Esophagus squamous epithelium (tissue), 5 donors: ENCODE results near the gene RASA4. TPM values are rescaled to one million over a fixed set of nuclear protein-coding genes. Genes with fewer than 3 reads are reported as not detected.
"Not testable (repeated sequence)": the region's sequence is repeated elsewhere in the genome, so short reads cannot be mapped to it uniquely, and the experiment has no call there.

Source experiments
- DNase-seq: peaks from one replicate; lab custom pipeline; 2025; lab: John Stamatoyannopoulos, UW
- H3K27ac ChIP-seq, 4 donors: fragments of 200-600 bp; sonication (generic); one replicate each; pipeline ENCODE4 v1.5.1; 2016 to 2019; ENCODE audit warnings: mild to moderate bottlenecking in 1 of 4
- H3K27me3 ChIP-seq, 4 donors: fragments of 200-600 bp; sonication (generic); 1 replicate in 3 of 4; 2 replicates in 1 of 4; pipeline versions ENCODE4 v1.5.1 to v1.6.0; 2017 to 2021; ENCODE audit warnings: antibody characterized with exemption in 1 of 4
- H3K36me3 ChIP-seq, 3 donors: fragments of 200-600 bp; sonication (generic); one replicate each; pipeline ENCODE4 v1.5.1; 2016 to 2019
- H3K4me1 ChIP-seq, 3 donors: fragments of 200-600 bp; sonication (generic); one replicate each; pipeline ENCODE4 v1.5.1; 2017 to 2019
- H3K4me3 ChIP-seq, 4 donors: fragments of 200-600 bp; sonication (generic); 1 replicate in 3 of 4; 2 replicates in 1 of 4; pipeline ENCODE4 v1.5.1; 2016 to 2019; ENCODE audit warnings: mild to moderate bottlenecking in 2 of 4, moderate library complexity in 1 of 4
- H3K9me3 ChIP-seq, 3 donors: fragments of 200-600 bp; sonication (generic); one replicate each; pipeline ENCODE4 v1.5.1; 2016 to 2019
- WGBS, 2 donors: methylation state at CpG; one replicate each; pipeline ENCODE4 v1.1.5; 2018; 5-methylcytosine and 5-hydroxymethylcytosine counted together
- intact Hi-C: fragments of 100-400 bp; cut with DNase I; formaldehyde crosslinking; loops from one replicate; pipeline ENCODE4 v1.15.0; 2022
- total RNA-seq, 4 donors: library from RNA; depleted of rRNA; stranded (reverse); fragments of >200 nt; gene quantifications; one replicate each; pipeline ENCODE4 v1.1.0, GENCODE V29; 2016
- donor health status: DM: yes; HTN: yes; CAD: no.

The RASA4 gene
- total RNA-seq, result 10 to 100 TPM in 2 of 4 donors, 1 to 10 TPM in 2; 2.3 to 19.3 (median 11.7) TPM

GRCh38 chr7:102616507-102617125 is at the start of gene RASA4:
RASA4 (minus strand) TSS chr7:102616756; CDS start chr7:102616689, 67 bp downstream.
- H3K9me3 ChIP-seq, intact Hi-C loops, DNase-seq, H3K27me3 ChIP-seq, H3K36me3 ChIP-seq, H3K4me1 ChIP-seq: not testable (repeated sequence)
- Histone ChIP-seq H3K4me3 (peak within 1 kb of the TSS in 3 of 4 donors; percentile 45 to 63 (median 49)), H3K27ac (peak within 1 kb of the TSS in 1 of 4 donors; percentile 68)
- WGBS, 2 donors, result no CpG with 5 or more reads among the region's 62 CpGs

GRCh38 chr7:102664765-102665164 is 48.2 kb upstream of the RASA4 start:
- H3K36me3 ChIP-seq, DNase-seq, intact Hi-C loops, H3K4me3 ChIP-seq, H3K9me3 ChIP-seq, H3K27me3 ChIP-seq, H3K4me1 ChIP-seq, H3K27ac ChIP-seq: not testable (repeated sequence)
- WGBS, 2 donors, result 60 to 76% methylated on average over 1 to 5 of the region's 11 CpGs

GRCh38 chr7:102649924-102650323 is 33.4 kb upstream of the RASA4 start, which contains the start of gene SPDYE2B:
SPDYE2B (plus strand) TSS chr7:102650319; CDS start chr7:102652349, 2,030 bp downstream.
- DNase-seq, H3K9me3 ChIP-seq, H3K4me1 ChIP-seq, H3K27ac ChIP-seq, intact Hi-C loops, H3K4me3 ChIP-seq, H3K36me3 ChIP-seq, H3K27me3 ChIP-seq: not testable (repeated sequence)
- WGBS, 2 donors, result no CpG with 5 or more reads among the region's 4 CpGs

GRCh38 chr7:102647813-102648212 is 31.3 kb upstream of the RASA4 start:
- intact Hi-C loops, DNase-seq, H3K4me3 ChIP-seq: not testable (repeated sequence)

GRCh38 chr7:102643404-102643803 is 26.8 kb upstream of the RASA4 start:
- H3K27me3 ChIP-seq, H3K36me3 ChIP-seq, H3K27ac ChIP-seq, intact Hi-C loops, H3K4me1 ChIP-seq, DNase-seq, H3K4me3 ChIP-seq, H3K9me3 ChIP-seq: not testable (repeated sequence)
- WGBS, 2 donors, result no CpG with 5 or more reads among the region's 1 CpG

More at GRCh38 chr7:102647813-102648212, 31.3 kb upstream of the RASA4 start:
- not testable (repeated sequence) for H3K27me3 ChIP-seq, H3K27ac ChIP-seq, H3K9me3 ChIP-seq, H3K36me3 ChIP-seq, H3K4me1 ChIP-seq
- WGBS, 2 donors, result 92 to 96% methylated on average over 5 to 7 of the region's 7 CpGs

GRCh38 chr7:102642691-102643090 is 26.1 kb upstream of the RASA4 start, which contains the start of gene UPK3BL1:
UPK3BL1 (minus strand) TSS chr7:102642791; CDS start chr7:102642741, 50 bp downstream.
- H3K4me3 ChIP-seq, DNase-seq, H3K27me3 ChIP-seq, H3K9me3 ChIP-seq, H3K4me1 ChIP-seq, H3K36me3 ChIP-seq, H3K27ac ChIP-seq, intact Hi-C loops: not testable (repeated sequence)
- WGBS, 2 donors, result no CpG with 5 or more reads among the region's 9 CpGs

- H3K9me3 ChIP-seq, H3K4me1 ChIP-seq, intact Hi-C loops, H3K27me3 ChIP-seq, H3K27ac ChIP-seq, H3K4me3 ChIP-seq, H3K36me3 ChIP-seq, DNase-seq: not testable (repeated sequence)
- 90 to 94% methylated on average over 2 to 3 of the region's 11 CpGs for WGBS, 2 donors
Measured at GRCh38 chr7:102638848-102639247, 22.3 kb upstream of the RASA4 start.

GRCh38 chr7:102636956-102637355 is 20.4 kb upstream of the RASA4 start:
- DNase-seq, result not testable (repeated sequence)

GRCh38 chr7:102635354-102635753 is 18.8 kb upstream of the RASA4 start:
- WGBS, 2 donors, result no CpG with 5 or more reads among the region's 5 CpGs
- H3K4me1 ChIP-seq, H3K27ac ChIP-seq, H3K9me3 ChIP-seq, intact Hi-C loops, H3K4me3 ChIP-seq, H3K27me3 ChIP-seq, H3K36me3 ChIP-seq, DNase-seq: not testable (repeated sequence)

More at GRCh38 chr7:102636956-102637355, 20.4 kb upstream of the RASA4 start:
- H3K4me1 ChIP-seq, H3K9me3 ChIP-seq, H3K27ac ChIP-seq, intact Hi-C loops, H3K27me3 ChIP-seq, H3K36me3 ChIP-seq, H3K4me3 ChIP-seq: not testable (repeated sequence)
- 88 to 90% methylated on average over 2 to 5 of the region's 13 CpGs for WGBS, 2 donors

GRCh38 chr7:102634299-102634698 is 17.7 kb upstream of the RASA4 start:
- intact Hi-C loops, result not testable (repeated sequence)

GRCh38 chr7:102630622-102631021 is 14.1 kb upstream of the RASA4 start:
- WGBS, 2 donors, result no CpG with 5 or more reads among the region's 9 CpGs
- intact Hi-C loops, H3K27ac ChIP-seq, H3K27me3 ChIP-seq, H3K9me3 ChIP-seq, H3K4me3 ChIP-seq, DNase-seq, H3K36me3 ChIP-seq, H3K4me1 ChIP-seq: not testable (repeated sequence)

More at GRCh38 chr7:102634299-102634698, 17.7 kb upstream of the RASA4 start:
- not testable (repeated sequence) for H3K4me3 ChIP-seq, H3K27me3 ChIP-seq, H3K36me3 ChIP-seq, DNase-seq, H3K4me1 ChIP-seq, H3K27ac ChIP-seq, H3K9me3 ChIP-seq
- WGBS, 2 donors, result 62 to 88% methylated on average over 2 to 3 of the region's 6 CpGs

- DNase-seq, H3K4me3 ChIP-seq, intact Hi-C loops, H3K27me3 ChIP-seq, H3K9me3 ChIP-seq, H3K27ac ChIP-seq, H3K4me1 ChIP-seq, H3K36me3 ChIP-seq: not testable (repeated sequence)
- no CpG with 5 or more reads among the region's 8 CpGs for WGBS, 2 donors
Measured at GRCh38 chr7:102627271-102627904, 10.8 kb upstream of the RASA4 start.

GRCh38 chr7:102618122-102618521 is 1.6 kb upstream of the RASA4 start:
- H3K4me3 ChIP-seq, DNase-seq, H3K4me1 ChIP-seq, H3K36me3 ChIP-seq, H3K27me3 ChIP-seq, H3K27ac ChIP-seq, intact Hi-C loops, H3K9me3 ChIP-seq: not testable (repeated sequence)
- WGBS, 2 donors, result 80% methylated on average over 1 of the region's 8 CpGs; no CpG with 5 or more reads in 1 of the 2 donors
